GM12878 (cell line): ENCODE data around the gene ERCC1.

Experiments
- ATF2 ChIP-seq: IDR thresholded peaks from 2 replicates; pipeline ENCODE4 v1.6.1; 2012; ENCODE audit warnings: low read length, inconsistent platforms
- CBX3 ChIP-seq: fragments of 200-600 bp; sonication (generic); IDR thresholded peaks from 2 replicates; pipeline ENCODE4 v1.6.1; 2016; ENCODE audit warnings: low read depth, borderline replicate concordance
- CREB1 ChIP-seq: IDR thresholded peaks from 2 replicates; pipeline ENCODE4 v1.6.1; 2012; ENCODE audit warnings: low read depth, mild to moderate bottlenecking, inconsistent platforms
- CTCF ChIP-seq, 3 experiments: IDR thresholded peaks in 2 of 3; conservative IDR thresholded peaks in 1 of 3; 2 replicates each; pipeline ENCODE4 v1.5.1; 2011; ENCODE audit warnings: low read depth in 3 of 3, low read length in 3 of 3, mild to moderate bottlenecking in 3 of 3, control low read depth in 2 of 3, moderate library complexity in 2 of 3, inconsistent platforms in 1 of 3, mixed read lengths in 1 of 3; ENCODE audit not compliant: control insufficient read depth in 2 of 3, insufficient read depth in 1 of 3; ENCODE audit errors: extremely low read depth in 1 of 3
- EZH2 ChIP-seq: IDR thresholded peaks from 2 replicates; pipeline ENCODE4 v1.6.1; 2012; ENCODE audit warnings: low read depth, mild to moderate bottlenecking, control low read depth, inconsistent platforms, low read length, borderline replicate concordance; ENCODE audit not compliant: control insufficient read depth
- HCFC1 ChIP-seq: fragments of 150-350 bp; IDR thresholded peaks from 2 replicates; pipeline ENCODE4 v1.6.1; 2014; ENCODE audit warnings: low read length
- HDAC6 ChIP-seq: fragments of 200-600 bp; sonication (generic); IDR thresholded peaks from one replicate; pipeline ENCODE4 v1.8.0; 2017; ENCODE audit warnings: antibody characterized with exemption; ENCODE audit not compliant: unreplicated experiment
- HSF1 ChIP-seq: fragments of 150-350 bp; IDR thresholded peaks from 2 replicates; pipeline ENCODE4 v1.6.1; 2014; ENCODE audit warnings: mild to moderate bottlenecking, low read depth, low read length
- POLR2AphosphoS5 ChIP-seq: IDR thresholded peaks from 2 replicates; pipeline ENCODE4 v1.6.1; 2011; ENCODE audit warnings: mild to moderate bottlenecking, low read length, inconsistent platforms
- REST ChIP-seq: IDR thresholded peaks from 2 replicates; pipeline ENCODE4 v1.6.1; 2012; ENCODE audit warnings: mild to moderate bottlenecking, low read depth, low read length
- STAT3 ChIP-seq: IDR thresholded peaks from 2 replicates; pipeline ENCODE4 v1.6.1; 2011; ENCODE audit warnings: low read depth, low read length, improper control_type of control experiment
- ZNF384 ChIP-seq: IDR thresholded peaks from 2 replicates; pipeline ENCODE4 v1.6.1; 2012; ENCODE audit warnings: low read depth, mild to moderate bottlenecking, low read length, improper control_type of control experiment, borderline replicate concordance

- TF ChIP-seq ATF2 (no peak), ZNF384 (no peak), CTCF (IDR thresholded peaks at IDR 0.05 in 2 of 3, conservative IDR thresholded peaks at IDR 0.05 in 1 of 3; ENCODE audit: control insufficient read depth in 2 of 3, extremely low read depth in 1 of 3, insufficient read depth in 1 of 3, low read depth in 3 of 3, low read length in 3 of 3) (no peak), POLR2AphosphoS5 (no peak), CREB1 (no peak), HSF1 (no peak), HDAC6 (no peak), REST (no peak), HCFC1 (no peak), CBX3 (no peak), STAT3 (no peak), EZH2 (no peak)
Observed at GRCh38 chr19:45400192-45400591, 23.5 kb downstream of the ERCC1 start.
